Choroid plexus epithelial cell (primary cell): ENCODE results near the gene FUCA1.

Source experiments
- DNase-seq: peaks from one replicate; pipeline ENCODE4 v3.0.0-alpha.2; 2010; ENCODE audit warnings: low read depth
- H3K4me3 ChIP-seq: 2 replicates; pipeline ENCODE4 v1.5.1; 2011; ENCODE audit warnings: low read depth, mild to moderate bottlenecking, control low read depth, low read length, moderate library complexity
- CTCF ChIP-seq: conservative IDR thresholded peaks from 2 replicates; pipeline ENCODE4 v1.5.1; 2011; ENCODE audit warnings: low read depth, mild to moderate bottlenecking, control low read depth, inconsistent platforms, low read length, moderate library complexity

FUCA1 gene

GRCh38 chr1:23910553-23911246, 42.6 kb upstream of the FUCA1 start:
- H3K4me3 ChIP-seq, result no peak overlapping the region
- no peak for TF ChIP-seq CTCF
- DNase-seq, result no peak

- no peak for TF ChIP-seq CTCF
- no peak for DNase-seq
- no peak overlapping the region for H3K4me3 ChIP-seq
Measured at GRCh38 chr1:23910144-23910543, 42.1 kb upstream of the FUCA1 start.

DNA sequence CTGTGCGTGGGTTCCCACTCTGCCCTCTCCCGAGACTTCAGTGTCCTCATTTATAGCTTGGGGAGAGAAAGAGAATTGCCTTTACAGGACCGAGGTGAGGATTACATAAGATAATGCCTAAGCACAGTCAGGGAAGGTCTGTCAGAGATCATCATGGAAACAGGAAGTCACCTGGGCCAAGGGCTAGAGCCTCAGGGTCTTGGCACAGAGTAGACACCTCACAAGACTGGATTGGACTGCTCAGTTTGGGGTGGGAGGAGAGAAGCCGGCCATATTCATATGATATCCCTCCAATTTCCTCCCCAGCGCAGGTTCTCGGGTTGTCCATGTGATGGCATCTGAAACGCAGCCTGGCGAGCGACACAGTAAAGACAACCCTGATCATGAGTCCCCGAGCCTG, 41.3 kb upstream of the FUCA1 start:
- DNase-seq, result no peak
- no peak for TF ChIP-seq CTCF
- no peak overlapping the region for H3K4me3 ChIP-seq

DNA sequence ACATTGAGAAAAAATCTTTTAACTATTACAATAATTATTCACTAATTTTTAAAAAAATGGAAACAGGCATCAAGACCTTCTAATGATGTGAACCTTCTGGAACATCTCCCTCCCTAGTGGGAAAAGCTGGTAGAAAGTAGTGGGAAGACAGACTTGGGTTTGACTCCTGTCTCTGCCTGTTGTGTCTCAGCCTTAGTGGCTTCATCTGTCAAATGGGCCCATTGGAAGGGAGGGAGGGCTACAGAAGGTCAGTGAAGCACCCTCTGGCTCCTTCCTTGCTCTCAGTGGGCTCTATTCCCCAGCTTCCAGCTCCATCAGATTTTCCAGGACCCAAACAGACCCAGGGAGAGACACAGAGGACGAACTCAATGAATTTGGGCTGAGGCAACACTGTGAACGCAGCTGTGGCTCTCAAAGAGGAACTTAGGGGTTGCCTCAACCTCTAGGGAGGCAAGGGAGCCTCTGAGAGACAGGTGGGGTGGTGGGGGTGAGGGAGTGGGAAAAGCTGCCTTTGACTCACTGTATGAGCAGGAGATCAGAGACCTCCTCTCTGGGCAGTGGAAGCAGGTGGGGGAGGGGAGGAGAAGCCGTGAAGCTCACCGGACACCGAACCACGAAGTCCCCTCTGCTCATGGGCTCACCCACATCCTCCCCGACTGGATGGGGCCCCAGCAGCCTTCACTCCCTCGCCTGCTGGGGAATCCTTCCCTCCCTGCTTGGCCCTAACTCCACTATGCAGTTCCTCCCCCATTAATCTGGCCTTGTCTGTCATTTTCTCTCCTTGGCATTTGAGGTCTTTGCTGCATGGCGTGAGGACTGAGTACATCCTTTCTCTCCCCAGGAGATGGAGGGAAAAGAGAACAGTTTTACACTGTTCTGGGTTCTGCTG, 40.6 kb upstream of the FUCA1 start:
- H3K4me3 ChIP-seq, result no peak overlapping the region
- DNase-seq, result no peak
- TF ChIP-seq CTCF, result no peak

DNA sequence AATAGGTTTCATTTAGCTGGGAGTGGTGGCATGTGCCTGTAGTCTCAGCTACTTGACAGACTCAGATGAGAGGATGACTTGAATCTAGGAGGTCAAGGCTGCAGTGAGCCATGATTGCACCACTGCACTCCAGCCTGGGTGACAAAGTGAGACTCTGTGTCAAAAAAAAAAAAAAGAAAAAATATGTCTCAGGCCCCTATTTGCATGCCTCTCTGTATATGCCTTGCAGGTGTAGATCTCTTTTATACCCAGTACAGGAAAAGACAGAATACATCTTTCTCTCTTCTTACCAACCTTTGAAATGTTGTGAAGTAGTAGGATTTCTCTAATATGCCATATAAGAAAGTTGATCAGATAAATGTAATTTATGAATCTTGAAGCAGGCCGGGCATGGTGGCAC, 38.6 kb upstream of the FUCA1 start:
- no peak for DNase-seq
- no peak for TF ChIP-seq CTCF
- H3K4me3 ChIP-seq, result no peak overlapping the region

- no peak for TF ChIP-seq CTCF
- H3K4me3 ChIP-seq, result no peak overlapping the region
- no peak for DNase-seq
Measured at GRCh38 chr1:23905461-23906025, 37.5 kb upstream of the FUCA1 start.
